GM21423 (cell line): ENCODE data around the gene ADAMTS9.

Experiments used
- ATAC-seq: cut with Tn5 transposase; IDR thresholded peaks from one replicate; pipeline ENCODE4 v1.9.1; 2021; ENCODE audit warnings: mild to moderate bottlenecking, moderate library complexity; ENCODE audit not compliant: unreplicated experiment

ADAMTS9 gene

GRCh38 chr3:64578062-64578770, 109.6 kb downstream of the ADAMTS9 start:
- no peak for ATAC-seq

GRCh38 chr3:64576211-64576775, 111.5 kb downstream of the ADAMTS9 start:
- ATAC-seq = no peak

GRCh38 chr3:64575211-64575844, 112.5 kb downstream of the ADAMTS9 start:
- peak; percentile 87 for ATAC-seq

- ATAC-seq = no peak
Observed at GRCh38 chr3:64574194-64574593, 113.6 kb downstream of the ADAMTS9 start.

- no peak for ATAC-seq
Observed at GRCh38 chr3:64571982-64572381, 115.8 kb downstream of the ADAMTS9 start.

- no peak for ATAC-seq
Observed at GRCh38 chr3:64568895-64569517, 118.8 kb downstream of the ADAMTS9 start.

GRCh38 chr3:64566859-64567258, 120.9 kb downstream of the ADAMTS9 start:
- no peak for ATAC-seq

- no peak for ATAC-seq
Observed at GRCh38 chr3:64563751-64564150, 124.0 kb downstream of the ADAMTS9 start.

GRCh38 chr3:64561868-64562267, 125.9 kb downstream of the ADAMTS9 start:
- ATAC-seq = no peak

GRCh38 chr3:64561325-64561843, 126.4 kb downstream of the ADAMTS9 start:
- ATAC-seq = no peak

GRCh38 chr3:64560791-64561190, 127.0 kb downstream of the ADAMTS9 start:
- ATAC-seq = no peak

- ATAC-seq = no peak
Observed at GRCh38 chr3:64559588-64559987, 128.2 kb downstream of the ADAMTS9 start.

GRCh38 chr3:64556046-64556445, 131.8 kb downstream of the ADAMTS9 start:
- ATAC-seq = no peak

- ATAC-seq = no peak
Observed at GRCh38 chr3:64555351-64555750, 132.4 kb downstream of the ADAMTS9 start.

GRCh38 chr3:64554096-64554920, 133.5 kb downstream of the ADAMTS9 start:
- ATAC-seq = no peak

- ATAC-seq = no peak
Observed at GRCh38 chr3:64552966-64553365, 134.8 kb downstream of the ADAMTS9 start.

GRCh38 chr3:64552160-64552559, 135.6 kb downstream of the ADAMTS9 start:
- ATAC-seq = no peak

GRCh38 chr3:64551697-64552096, 136.1 kb downstream of the ADAMTS9 start:
- ATAC-seq = no peak

- no peak for ATAC-seq
Observed at GRCh38 chr3:64550745-64551144, 137.1 kb downstream of the ADAMTS9 start.

GRCh38 chr3:64549869-64550268, 137.9 kb downstream of the ADAMTS9 start:
- ATAC-seq = no peak
